GM23338 (cell line): ENCODE data around the gene CES4A.
"Not testable (repeated sequence)": the region's sequence is repeated elsewhere in the genome, so short reads cannot be mapped to it uniquely, and the experiment has no call there.

ENCODE experiments used
- CREB1 ChIP-seq: fragments of 250-450 bp; sonication (Bioruptor Pico); IDR thresholded peaks from 2 replicates; pipeline ENCODE4 v1.5.0; 2020; ENCODE audit warnings: low read depth, mild to moderate bottlenecking, moderate library complexity
- ETS1 ChIP-seq: IDR thresholded peaks from 2 replicates; pipeline ENCODE4 v1.6.1; 2016; ENCODE audit warnings: antibody characterized with exemption
- EZH2 ChIP-seq: fragments of 200-600 bp; sonication (generic); IDR thresholded peaks from one replicate; pipeline ENCODE4 v1.8.0; 2017; ENCODE audit warnings: antibody characterized with exemption, mild to moderate bottlenecking, low read depth; ENCODE audit not compliant: unreplicated experiment
- POLR2AphosphoS5 ChIP-seq: IDR thresholded peaks from 2 replicates; pipeline ENCODE4 v1.6.1; 2016; ENCODE audit warnings: antibody characterized with exemption, low read depth
- ZNF331 ChIP-seq: fragments of 250-450 bp; sonication (Bioruptor Pico); IDR thresholded peaks from 2 replicates; pipeline ENCODE4 v1.5.0; 2020; ENCODE audit warnings: low read depth, mild to moderate bottlenecking, moderate library complexity
- TF ChIP-seq, protein P1 (sequence below), 2 experiments: fragments of 200-600 bp in 1 of 2; sonication (generic) in 1 of 2; conservative IDR thresholded peaks; 2 replicates each; pipeline versions ENCODE4 v1.5.1 to v1.6.1; 2016 to 2017; ENCODE audit warnings: antibody characterized with exemption in 2 of 2, low read depth in 2 of 2, mild to moderate bottlenecking in 2 of 2, moderate library complexity in 1 of 2
- TF ChIP-seq, protein P2 (sequence below): IDR thresholded peaks from one replicate; pipeline ENCODE4 v1.6.1; 2018; ENCODE audit warnings: antibody characterized with exemption; ENCODE audit not compliant: unreplicated experiment

DNA sequence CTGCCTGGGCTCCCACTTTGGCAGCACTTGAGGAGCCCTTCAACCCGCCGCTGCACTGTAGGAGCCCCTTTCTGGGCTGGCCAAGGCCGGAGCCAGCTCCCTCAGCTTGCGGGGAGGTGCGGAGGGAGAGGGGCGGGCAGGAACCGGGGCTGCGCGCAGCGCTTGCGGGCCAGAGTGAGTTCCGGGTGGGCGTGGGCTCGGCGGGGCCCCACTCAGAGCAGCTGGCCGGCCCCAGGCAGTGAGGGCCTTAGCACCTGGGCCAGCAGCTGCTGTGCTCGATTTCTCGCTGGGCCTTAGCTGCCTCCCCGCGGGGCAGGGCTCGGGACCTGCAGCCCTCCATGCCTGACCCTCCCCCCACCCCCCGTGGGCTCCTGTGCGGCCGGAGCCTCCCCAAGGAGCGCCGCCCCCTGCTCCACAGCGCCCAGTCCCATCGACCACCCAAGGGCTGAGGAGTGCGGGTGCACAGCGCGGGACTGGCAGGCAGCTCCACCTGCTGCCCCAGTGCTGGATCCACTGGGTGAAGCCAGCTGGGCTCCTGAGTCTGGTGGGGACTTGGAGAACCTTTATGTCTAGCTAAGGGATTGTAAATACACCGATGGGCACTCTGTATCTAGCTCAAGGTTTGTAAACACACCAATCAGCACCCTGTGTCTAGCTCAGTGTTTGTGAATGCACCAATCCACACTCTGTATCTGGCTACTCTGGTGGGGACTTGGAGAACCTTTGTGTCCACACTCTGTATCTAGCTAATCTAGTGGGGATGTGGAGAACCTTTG, 14.0 kb upstream of the CES4A start:
- TF ChIP-seq, protein P1, sequence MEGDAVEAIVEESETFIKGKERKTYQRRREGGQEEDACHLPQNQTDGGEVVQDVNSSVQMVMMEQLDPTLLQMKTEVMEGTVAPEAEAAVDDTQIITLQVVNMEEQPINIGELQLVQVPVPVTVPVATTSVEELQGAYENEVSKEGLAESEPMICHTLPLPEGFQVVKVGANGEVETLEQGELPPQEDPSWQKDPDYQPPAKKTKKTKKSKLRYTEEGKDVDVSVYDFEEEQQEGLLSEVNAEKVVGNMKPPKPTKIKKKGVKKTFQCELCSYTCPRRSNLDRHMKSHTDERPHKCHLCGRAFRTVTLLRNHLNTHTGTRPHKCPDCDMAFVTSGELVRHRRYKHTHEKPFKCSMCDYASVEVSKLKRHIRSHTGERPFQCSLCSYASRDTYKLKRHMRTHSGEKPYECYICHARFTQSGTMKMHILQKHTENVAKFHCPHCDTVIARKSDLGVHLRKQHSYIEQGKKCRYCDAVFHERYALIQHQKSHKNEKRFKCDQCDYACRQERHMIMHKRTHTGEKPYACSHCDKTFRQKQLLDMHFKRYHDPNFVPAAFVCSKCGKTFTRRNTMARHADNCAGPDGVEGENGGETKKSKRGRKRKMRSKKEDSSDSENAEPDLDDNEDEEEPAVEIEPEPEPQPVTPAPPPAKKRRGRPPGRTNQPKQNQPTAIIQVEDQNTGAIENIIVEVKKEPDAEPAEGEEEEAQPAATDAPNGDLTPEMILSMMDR (conservative IDR thresholded peaks at IDR 0.05; ENCODE audit: low read depth in 2 of 2) = not testable (repeated sequence)
- not testable (repeated sequence) for TF ChIP-seq ZNF331; EZH2; POLR2AphosphoS5; ETS1; CREB1 (CRISPR knock-in tag)
- TF ChIP-seq, protein P2, sequence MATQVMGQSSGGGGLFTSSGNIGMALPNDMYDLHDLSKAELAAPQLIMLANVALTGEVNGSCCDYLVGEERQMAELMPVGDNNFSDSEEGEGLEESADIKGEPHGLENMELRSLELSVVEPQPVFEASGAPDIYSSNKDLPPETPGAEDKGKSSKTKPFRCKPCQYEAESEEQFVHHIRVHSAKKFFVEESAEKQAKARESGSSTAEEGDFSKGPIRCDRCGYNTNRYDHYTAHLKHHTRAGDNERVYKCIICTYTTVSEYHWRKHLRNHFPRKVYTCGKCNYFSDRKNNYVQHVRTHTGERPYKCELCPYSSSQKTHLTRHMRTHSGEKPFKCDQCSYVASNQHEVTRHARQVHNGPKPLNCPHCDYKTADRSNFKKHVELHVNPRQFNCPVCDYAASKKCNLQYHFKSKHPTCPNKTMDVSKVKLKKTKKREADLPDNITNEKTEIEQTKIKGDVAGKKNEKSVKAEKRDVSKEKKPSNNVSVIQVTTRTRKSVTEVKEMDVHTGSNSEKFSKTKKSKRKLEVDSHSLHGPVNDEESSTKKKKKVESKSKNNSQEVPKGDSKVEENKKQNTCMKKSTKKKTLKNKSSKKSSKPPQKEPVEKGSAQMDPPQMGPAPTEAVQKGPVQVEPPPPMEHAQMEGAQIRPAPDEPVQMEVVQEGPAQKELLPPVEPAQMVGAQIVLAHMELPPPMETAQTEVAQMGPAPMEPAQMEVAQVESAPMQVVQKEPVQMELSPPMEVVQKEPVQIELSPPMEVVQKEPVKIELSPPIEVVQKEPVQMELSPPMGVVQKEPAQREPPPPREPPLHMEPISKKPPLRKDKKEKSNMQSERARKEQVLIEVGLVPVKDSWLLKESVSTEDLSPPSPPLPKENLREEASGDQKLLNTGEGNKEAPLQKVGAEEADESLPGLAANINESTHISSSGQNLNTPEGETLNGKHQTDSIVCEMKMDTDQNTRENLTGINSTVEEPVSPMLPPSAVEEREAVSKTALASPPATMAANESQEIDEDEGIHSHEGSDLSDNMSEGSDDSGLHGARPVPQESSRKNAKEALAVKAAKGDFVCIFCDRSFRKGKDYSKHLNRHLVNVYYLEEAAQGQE = not testable (repeated sequence)
